SK-N-SH (cell line): ENCODE results near the gene FCAMR.

Source experiments
- EP300 ChIP-seq, 2 experiments: IDR thresholded peaks; 2 replicates each; pipeline versions ENCODE4 v1.4.0 to v1.6.1; 2012; ENCODE audit warnings: borderline replicate concordance in 1 of 2, low read depth in 1 of 2, low read length in 1 of 2
- GABPA ChIP-seq: IDR thresholded peaks from 2 replicates; pipeline ENCODE4 v1.4.0; 2012; ENCODE audit warnings: low read depth, mild to moderate bottlenecking
- POLR2AphosphoS5 ChIP-seq: IDR thresholded peaks from 2 replicates; pipeline ENCODE4 v1.6.1; 2012; ENCODE audit warnings: low read depth, low read length
- RAD21 ChIP-seq: IDR thresholded peaks from 2 replicates; pipeline ENCODE4 v1.6.1; 2012; ENCODE audit warnings: mild to moderate bottlenecking, low read length
- SIN3A ChIP-seq: IDR thresholded peaks from 2 replicates; pipeline ENCODE4 v1.6.1; 2012; ENCODE audit warnings: low read depth, mild to moderate bottlenecking, low read length, moderate library complexity, borderline replicate concordance
- TAF1 ChIP-seq: IDR thresholded peaks from 2 replicates; pipeline ENCODE4 v1.6.1; 2012; ENCODE audit warnings: low read depth, mild to moderate bottlenecking, low read length, moderate library complexity, borderline replicate concordance
- YY1 ChIP-seq: IDR thresholded peaks from 2 replicates; pipeline ENCODE4 v1.4.0; 2012; ENCODE audit warnings: low read depth, mild to moderate bottlenecking
- TF ChIP-seq, protein P1 (sequence below): fragments of 200-600 bp; sonication (generic); IDR thresholded peaks from 2 replicates; pipeline ENCODE4 v1.6.1; 2017; ENCODE audit warnings: antibody characterized with exemption, mild to moderate bottlenecking, moderate library complexity
- TF ChIP-seq, protein P2 (sequence below): IDR thresholded peaks from 2 replicates; pipeline ENCODE4 v1.4.0; 2012; ENCODE audit warnings: low read depth

DNA sequence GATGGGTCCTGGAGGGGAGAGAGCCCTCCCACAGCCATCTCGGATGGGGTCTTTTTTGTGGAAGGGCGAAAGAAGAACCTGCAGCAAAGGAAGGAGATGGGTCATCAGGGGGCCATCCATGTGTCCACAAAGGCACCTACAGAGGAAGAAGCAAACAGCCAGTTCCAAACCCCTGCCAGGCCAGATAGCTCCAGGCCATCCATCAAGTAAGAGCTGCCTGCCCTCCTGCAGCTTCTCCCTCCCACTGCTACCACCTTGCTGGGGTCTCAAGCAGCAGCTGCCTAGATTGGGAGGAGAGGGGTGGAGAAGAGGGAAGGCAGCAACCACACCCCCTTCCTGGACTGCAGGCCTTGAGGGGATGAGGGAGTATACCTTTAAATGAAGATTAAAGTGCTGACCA, 4.5 kb downstream of the FCAMR start:
- TF ChIP-seq SIN3A (no peak), GABPA (no peak), POLR2AphosphoS5 (no peak), YY1 (no peak), EP300 (IDR thresholded peaks at IDR 0.05; ENCODE audit: borderline replicate concordance in 1 of 2, low read depth in 1 of 2, low read length in 1 of 2) (no peak), RAD21 (no peak), TAF1 (no peak)
- TF ChIP-seq, protein P1, sequence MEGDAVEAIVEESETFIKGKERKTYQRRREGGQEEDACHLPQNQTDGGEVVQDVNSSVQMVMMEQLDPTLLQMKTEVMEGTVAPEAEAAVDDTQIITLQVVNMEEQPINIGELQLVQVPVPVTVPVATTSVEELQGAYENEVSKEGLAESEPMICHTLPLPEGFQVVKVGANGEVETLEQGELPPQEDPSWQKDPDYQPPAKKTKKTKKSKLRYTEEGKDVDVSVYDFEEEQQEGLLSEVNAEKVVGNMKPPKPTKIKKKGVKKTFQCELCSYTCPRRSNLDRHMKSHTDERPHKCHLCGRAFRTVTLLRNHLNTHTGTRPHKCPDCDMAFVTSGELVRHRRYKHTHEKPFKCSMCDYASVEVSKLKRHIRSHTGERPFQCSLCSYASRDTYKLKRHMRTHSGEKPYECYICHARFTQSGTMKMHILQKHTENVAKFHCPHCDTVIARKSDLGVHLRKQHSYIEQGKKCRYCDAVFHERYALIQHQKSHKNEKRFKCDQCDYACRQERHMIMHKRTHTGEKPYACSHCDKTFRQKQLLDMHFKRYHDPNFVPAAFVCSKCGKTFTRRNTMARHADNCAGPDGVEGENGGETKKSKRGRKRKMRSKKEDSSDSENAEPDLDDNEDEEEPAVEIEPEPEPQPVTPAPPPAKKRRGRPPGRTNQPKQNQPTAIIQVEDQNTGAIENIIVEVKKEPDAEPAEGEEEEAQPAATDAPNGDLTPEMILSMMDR = no peak
- TF ChIP-seq, protein P2, sequence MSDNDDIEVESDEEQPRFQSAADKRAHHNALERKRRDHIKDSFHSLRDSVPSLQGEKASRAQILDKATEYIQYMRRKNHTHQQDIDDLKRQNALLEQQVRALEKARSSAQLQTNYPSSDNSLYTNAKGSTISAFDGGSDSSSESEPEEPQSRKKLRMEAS = no peak
